Prostate gland (tissue), 2 donors: ENCODE data around the gene SOBP. TPM values are rescaled to one million over a fixed set of nuclear protein-coding genes. Genes with fewer than 3 reads are reported as not detected.

Source experiments
- DNase-seq: peaks from one replicate; pipeline ENCODE4 v3.0.0-alpha.2; 2019; ENCODE audit warnings: low spot score
- H3K27ac ChIP-seq, 2 donors: fragments of 200-600 bp; sonication (generic); 2 replicates each; pipeline ENCODE4 v1.5.1; 2017 to 2019
- H3K27me3 ChIP-seq: fragments of 200-600 bp; sonication (generic); replicated peaks from 2 replicates; pipeline ENCODE4 v1.5.1; 2019; ENCODE audit not compliant: insufficient read depth
- H3K36me3 ChIP-seq, 2 donors: fragments of 200-600 bp; sonication (generic); 1 replicate in 1 of 2; 2 replicates in 1 of 2; pipeline versions ENCODE4 v1.5.1 to v1.8.1; 2017 to 2019
- H3K4me1 ChIP-seq: fragments of 200-600 bp; sonication (generic); replicated peaks from 2 replicates; pipeline ENCODE4 v1.5.1; 2019
- H3K4me3 ChIP-seq, 2 donors: fragments of 200-600 bp; sonication (generic); 2 replicates each; pipeline ENCODE4 v1.5.1; 2017 to 2019
- H3K9me3 ChIP-seq: fragments of 200-600 bp; sonication (generic); 2 replicates; pipeline ENCODE4 v1.5.1; 2017
- CTCF ChIP-seq, 4 experiments: fragments of 200-600 bp in 2 of 4; fragments of 450-650 bp in 2 of 4; sonication (generic) in 2 of 4; IDR thresholded peaks; 1 replicate in 3 of 4; 2 replicates in 1 of 4; pipeline ENCODE4 v1.5.1; 2016 to 2019; ENCODE audit warnings: antibody characterized with exemption in 4 of 4, mild to moderate bottlenecking in 2 of 4, moderate library complexity in 2 of 4
- POLR2A ChIP-seq: fragments of 450-650 bp; IDR thresholded peaks from one replicate; pipeline ENCODE4 v1.6.1; 2016; ENCODE audit warnings: antibody characterized with exemption, mild to moderate bottlenecking
- POLR2AphosphoS5 ChIP-seq: sonication (generic); formaldehyde crosslinking; IDR thresholded peaks from one replicate; pipeline ENCODE4 v1.6.1; 2017; ENCODE audit warnings: antibody characterized with exemption
- WGBS: methylation state at CpG from one replicate; pipeline ENCODE4 v1.1.5; 2018; 5-methylcytosine and 5-hydroxymethylcytosine counted together
- intact Hi-C: fragments of 100-400 bp; cut with DNase I; formaldehyde crosslinking; loops from one replicate; pipeline ENCODE4 v1.14.2; 2022
- total RNA-seq, 2 donors: library from RNA; depleted of rRNA; stranded (reverse); fragments of >200 nt; gene quantifications; one replicate each; pipeline ENCODE4 v1.1.0, GENCODE V29; 2016

SOBP gene
- total RNA-seq, 2 donors from 2014 or later: 15.8 to 23.3 TPM

- WGBS: 80% methylated on average over 4 of the region's 4 CpGs
- intact Hi-C loops: no loop called here
- Histone ChIP-seq H3K9me3 (no peaks in the 10 kb centered on the region), H3K36me3 (no peaks in the 10 kb centered on the region), H3K27me3 (no peaks in the 10 kb centered on the region), H3K4me1 (peaks cover 2% of the 10 kb centered on the region), H3K4me3 (no peak overlapping the region), H3K27ac (no peak overlapping the region)
- TF ChIP-seq CTCF (IDR thresholded peaks at IDR 0.05) (no peak), POLR2AphosphoS5 (no peak), POLR2A (no peak)
- no peak for DNase-seq
These were observed 14.5 kb downstream of the SOBP start for GRCh38 chr6:107504270-107505026.

- intact Hi-C loops: no loop called here
- H3K4me3 ChIP-seq: no peak overlapping the region
- no peak for DNase-seq
- no peaks in the 10 kb centered on the region for H3K9me3 ChIP-seq
- no peaks in the 10 kb centered on the region for H3K36me3 ChIP-seq
- TF ChIP-seq POLR2AphosphoS5 (no peak), POLR2A (no peak), CTCF (IDR thresholded peaks at IDR 0.05) (no peak)
- no peaks in the 10 kb centered on the region for H3K27me3 ChIP-seq
- H3K27ac ChIP-seq: no peak overlapping the region
- 96% methylated on average over 1 of the region's 1 CpG for WGBS
- H3K4me1 ChIP-seq: peaks cover 4% of the 10 kb centered on the region
These were observed 16.2 kb downstream of the SOBP start for GRCh38 chr6:107506145-107506544.

- no peak overlapping the region for H3K4me3 ChIP-seq
- intact Hi-C loops: no loop called here
- H3K36me3 ChIP-seq: no peaks in the 10 kb centered on the region
- no peak for TF ChIP-seq CTCF (IDR thresholded peaks at IDR 0.05)
- peak; percentile 45 for TF ChIP-seq POLR2AphosphoS5
- H3K4me1 ChIP-seq: peaks cover 4% of the 10 kb centered on the region
- no peak overlapping the region for H3K27ac ChIP-seq
- WGBS: 9% methylated on average over 3 of the region's 3 CpGs
- no peaks in the 10 kb centered on the region for H3K9me3 ChIP-seq
- DNase-seq: peak; percentile 35
- H3K27me3 ChIP-seq: no peaks in the 10 kb centered on the region
These were observed 19.6 kb downstream of the SOBP start for GRCh38 chr6:107509506-107509905.

GRCh38 chr6:107510108-107510507, 20.2 kb downstream of the SOBP start:
- WGBS: 89% methylated on average over 2 of the region's 2 CpGs
- H3K27ac ChIP-seq: no peak overlapping the region

More at GRCh38 chr6:107510108-107510507, 20.2 kb downstream of the SOBP start:
- DNase-seq: no peak
- TF ChIP-seq POLR2A: no peak
- TF ChIP-seq CTCF (IDR thresholded peaks at IDR 0.05): no peak
- TF ChIP-seq POLR2AphosphoS5: no peak
- intact Hi-C loops: no loop called here
- Histone ChIP-seq H3K27me3 (no peaks in the 10 kb centered on the region), H3K36me3 (no peaks in the 10 kb centered on the region), H3K9me3 (no peaks in the 10 kb centered on the region), H3K4me1 (peaks cover 4% of the 10 kb centered on the region), H3K4me3 (no peak overlapping the region)
